HG03175 (cell line): Measurements from ENCODE around the gene STX8.
"Not testable (repeated sequence)": the region's sequence is repeated elsewhere in the genome, so short reads cannot be mapped to it uniquely, and the experiment has no call there.

Source experiments
- ATAC-seq: cut with Tn5 transposase; IDR thresholded peaks from one replicate; pipeline ENCODE4 v1.9.1; 2021; ENCODE audit warnings: mild to moderate bottlenecking, moderate library complexity; ENCODE audit not compliant: unreplicated experiment

STX8 gene

DNA sequence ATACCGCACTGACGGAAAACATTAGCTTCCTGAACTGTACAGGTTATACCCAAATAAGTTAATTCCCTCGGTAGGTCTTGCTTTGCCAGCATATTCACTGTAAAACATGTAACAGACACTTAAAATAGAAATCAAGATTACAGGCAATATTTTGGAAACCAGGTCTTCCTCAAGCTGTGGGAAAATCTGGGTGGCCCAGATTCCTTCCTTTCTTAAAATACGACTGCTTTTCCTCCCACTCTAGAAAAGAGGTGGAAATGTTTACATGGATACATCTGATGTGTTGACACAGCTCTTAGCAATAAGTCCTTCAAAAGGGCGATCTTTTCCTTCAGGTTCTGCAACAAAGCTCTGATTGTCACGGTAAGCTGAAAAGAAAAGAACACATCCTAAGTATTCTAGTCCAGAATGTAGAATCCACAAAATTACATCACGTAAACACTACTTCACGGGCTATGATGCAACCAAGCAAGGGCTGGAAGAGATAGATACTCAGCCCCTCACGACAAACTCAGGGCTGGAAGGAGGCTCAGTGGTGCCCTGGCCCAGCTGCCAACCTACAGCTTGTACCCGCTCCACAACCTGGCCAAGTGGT lies 18.4 kb downstream of the STX8 start:
- ATAC-seq, result no peak

- ATAC-seq, result not testable (repeated sequence)
These were observed 20.9 kb downstream of the STX8 start for GRCh38 chr17:9554715-9555114.

DNA sequence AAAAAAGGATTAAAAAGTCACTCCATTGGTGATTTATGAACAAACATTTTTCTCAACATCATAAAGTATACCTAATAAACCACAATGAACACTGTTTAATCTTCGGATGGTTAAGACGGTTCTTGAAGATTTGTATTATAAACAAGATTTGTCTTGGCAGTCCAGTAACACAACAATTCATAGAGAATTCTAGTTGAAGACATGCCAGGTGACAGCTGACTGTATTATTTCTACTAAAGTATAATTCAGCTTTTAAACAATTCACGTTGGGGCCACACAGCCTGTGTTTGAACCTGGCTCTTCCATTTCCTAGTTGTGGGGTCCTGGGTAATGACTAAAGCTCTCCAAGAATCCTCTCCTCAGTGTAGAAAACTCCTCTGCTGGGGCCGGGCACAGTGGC lies 22.0 kb downstream of the STX8 start:
- no peak for ATAC-seq

- no peak for ATAC-seq
These were observed 22.4 kb downstream of the STX8 start for GRCh38 chr17:9553181-9553580.

DNA sequence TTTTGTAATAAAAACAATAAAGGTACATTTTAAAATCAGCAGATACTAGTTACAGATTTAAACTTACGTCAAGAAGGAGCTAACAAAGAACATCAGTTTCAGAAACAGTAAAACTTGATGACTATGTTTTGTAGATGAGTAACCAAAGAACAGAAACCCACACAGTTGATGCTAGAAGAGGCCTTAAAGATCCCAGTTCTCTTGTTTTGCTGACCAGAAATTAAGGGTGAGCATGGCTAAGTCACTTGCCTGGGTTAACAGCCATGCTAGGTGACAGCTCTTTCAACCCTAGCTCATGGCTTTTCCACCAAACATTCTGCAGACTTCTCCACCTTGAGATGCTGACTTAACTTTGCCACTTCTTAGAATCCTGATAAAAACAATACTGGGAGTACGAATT lies 26.4 kb downstream of the STX8 start:
- no peak for ATAC-seq

GRCh38 chr17:9544221-9544620 lies 31.4 kb downstream of the STX8 start:
- no peak for ATAC-seq

DNA sequence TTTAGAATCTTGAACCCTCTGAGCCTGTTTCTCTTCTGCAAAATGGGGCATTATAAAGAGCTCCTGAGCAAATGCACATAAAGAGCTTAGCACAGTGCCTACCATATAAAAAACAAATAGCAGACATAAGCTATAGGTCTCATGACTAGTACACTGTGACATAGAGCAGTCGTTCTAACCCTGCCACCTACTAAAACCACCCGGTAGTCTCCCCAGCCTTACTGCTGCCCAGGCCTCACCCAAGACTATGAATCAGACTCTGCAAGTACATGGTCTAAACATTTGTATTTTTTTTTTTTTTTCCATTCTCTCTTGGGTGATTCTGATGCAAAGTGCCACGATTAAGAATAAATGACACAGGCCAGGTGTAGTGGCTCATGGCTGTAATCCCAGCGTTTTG lies 33.9 kb downstream of the STX8 start:
- no peak for ATAC-seq

DNA sequence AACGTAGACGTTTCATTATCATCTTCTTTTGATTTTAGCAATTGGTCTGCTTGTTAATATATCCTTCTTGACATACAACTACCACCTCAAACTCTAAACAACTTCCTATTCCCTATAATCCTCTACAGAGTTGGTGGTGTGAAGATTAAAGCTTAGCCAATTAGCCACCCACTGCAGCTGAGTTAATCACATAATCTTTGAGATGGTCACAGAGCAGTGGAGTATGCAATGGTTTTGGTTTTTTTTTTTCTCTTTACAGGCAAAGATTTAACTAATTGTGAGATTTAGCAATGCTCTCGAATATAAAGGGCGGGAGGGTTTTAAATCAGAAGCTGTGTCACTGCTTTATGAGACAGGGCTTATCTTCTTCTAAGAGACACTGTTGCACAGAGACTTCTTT lies 37.0 kb downstream of the STX8 start:
- ATAC-seq, result no peak

GRCh38 chr17:9537177-9537776 lies 38.3 kb downstream of the STX8 start:
- ATAC-seq, result no peak

GRCh38 chr17:9536061-9536460 lies 39.6 kb downstream of the STX8 start:
- no peak for ATAC-seq

DNA sequence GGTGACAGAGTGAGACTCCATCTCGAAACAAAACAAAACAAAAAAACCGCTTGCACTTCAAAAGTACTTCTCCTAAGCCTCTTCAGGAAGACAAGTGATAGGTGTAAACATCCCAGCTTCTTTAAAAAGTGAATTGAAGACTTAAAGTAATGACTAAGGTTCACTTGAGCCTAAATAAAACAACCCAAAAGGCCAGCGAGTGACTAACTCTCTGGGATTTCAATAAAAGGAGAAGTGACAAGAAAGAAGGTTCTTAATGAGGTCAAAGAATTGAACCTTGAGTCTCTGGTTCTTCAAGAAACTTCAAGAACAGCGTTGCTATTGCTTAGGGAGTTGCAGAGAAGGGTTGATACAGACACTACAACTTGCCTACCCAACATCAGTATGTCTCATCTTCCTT lies 42.2 kb downstream of the STX8 start:
- ATAC-seq, result no peak

DNA sequence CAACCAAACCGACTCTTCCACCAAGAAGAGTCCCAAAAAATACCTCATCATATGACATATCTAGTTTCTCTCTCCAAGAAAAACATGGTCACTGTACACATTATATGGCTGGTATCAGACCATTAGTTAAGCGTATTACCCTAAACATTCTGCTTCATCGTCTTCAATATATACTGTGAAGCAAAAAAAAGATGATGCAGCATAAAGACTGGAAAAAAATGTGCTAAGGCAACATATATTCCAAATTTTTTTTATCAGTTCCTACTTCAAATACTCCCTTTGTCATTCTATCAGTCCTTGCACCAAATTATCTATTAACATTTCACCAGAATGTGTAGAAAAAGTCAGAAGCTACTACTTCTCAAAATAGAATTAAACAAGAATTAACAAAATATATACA lies 42.9 kb downstream of the STX8 start:
- ATAC-seq, result no peak

DNA sequence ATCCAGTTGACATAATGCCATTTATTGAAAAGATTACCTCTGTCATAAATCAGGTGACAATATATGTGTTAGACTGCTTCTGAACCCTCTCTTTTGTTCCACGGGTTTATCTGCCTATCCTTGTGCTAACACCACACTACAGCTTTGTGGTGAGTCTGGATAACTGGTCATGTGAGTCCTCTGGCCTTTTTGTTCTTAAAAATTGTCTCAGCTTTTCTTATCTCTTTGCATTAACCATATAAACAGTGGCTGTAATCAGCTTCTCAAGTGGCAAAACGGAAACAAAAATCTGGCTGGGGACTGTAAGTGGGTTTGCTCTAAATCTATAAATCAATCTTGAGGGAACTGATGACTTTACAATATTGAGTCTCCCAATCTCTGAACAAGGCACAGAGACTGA lies 44.6 kb downstream of the STX8 start:
- no peak for ATAC-seq

DNA sequence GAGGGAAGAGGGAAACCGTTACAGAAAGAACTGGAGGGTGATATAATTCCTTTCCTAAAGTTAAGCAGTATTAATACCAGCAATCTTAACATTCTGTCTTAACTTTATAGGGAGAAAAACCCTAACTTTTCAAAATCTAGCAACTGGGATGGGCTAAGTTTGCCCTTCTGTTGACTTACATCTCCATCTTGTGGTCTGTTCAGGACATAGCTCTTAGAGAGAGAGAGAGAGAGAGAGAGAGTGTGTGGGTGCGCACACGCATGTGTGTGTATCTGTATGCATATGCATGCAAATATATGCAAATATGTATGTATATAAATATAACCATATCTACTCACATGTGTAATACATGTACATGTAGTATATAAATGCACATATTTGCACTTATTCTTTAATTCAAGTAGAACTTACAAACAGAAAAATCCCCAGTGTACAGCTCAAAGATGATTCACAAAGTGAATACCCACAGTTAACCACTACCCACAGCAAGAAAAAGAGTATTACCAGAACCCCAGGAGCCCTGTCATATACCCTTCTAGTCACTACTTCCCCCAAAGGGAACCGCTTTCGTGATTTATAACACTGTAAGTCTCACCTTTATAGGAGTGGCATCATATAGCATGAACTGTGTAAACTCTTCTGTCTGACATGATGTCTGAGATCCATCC lies 46.5 kb downstream of the STX8 start:
- no peak for ATAC-seq

DNA sequence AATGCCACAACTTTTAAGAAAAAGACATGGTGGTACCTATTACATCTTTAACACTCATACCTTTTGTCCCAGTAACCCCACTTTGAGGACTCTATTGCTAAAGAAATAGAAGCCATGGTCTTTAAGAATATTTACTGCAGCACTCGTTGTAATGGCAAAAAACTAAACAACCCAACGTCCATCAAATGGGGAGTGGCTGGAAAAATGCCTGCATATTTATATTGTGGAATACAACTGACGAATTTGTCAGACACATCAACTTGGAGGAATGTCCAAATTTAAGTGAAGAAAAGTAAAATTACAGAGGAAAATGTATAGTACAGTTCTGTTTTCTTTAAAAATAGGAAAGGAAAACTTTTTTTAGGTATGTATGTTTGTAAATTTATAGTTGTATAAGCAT lies 47.8 kb downstream of the STX8 start:
- no peak for ATAC-seq

GRCh38 chr17:9522074-9522473 lies 53.5 kb downstream of the STX8 start:
- no peak for ATAC-seq

DNA sequence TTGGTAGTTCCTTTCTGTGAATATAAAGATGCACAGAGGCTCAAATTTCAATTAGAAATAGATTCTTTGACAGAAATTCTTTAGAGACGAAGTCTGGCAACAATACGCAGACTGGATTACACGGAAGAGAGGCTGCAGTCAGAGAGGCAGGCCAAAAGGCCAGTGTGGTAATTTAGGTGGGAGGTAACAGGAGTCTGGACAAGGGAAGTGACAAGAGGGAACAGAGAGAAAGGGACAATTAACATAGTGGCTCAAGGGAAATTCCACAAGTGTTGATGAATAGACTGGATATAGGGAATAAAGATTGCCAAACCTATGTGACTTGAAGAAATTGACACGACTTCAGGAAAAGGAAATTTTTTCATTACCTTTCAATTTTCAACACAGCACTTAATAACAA lies 54.6 kb downstream of the STX8 start:
- no peak for ATAC-seq

- ATAC-seq, result no peak
These were observed 55.0 kb downstream of the STX8 start for GRCh38 chr17:9520649-9521048.

DNA sequence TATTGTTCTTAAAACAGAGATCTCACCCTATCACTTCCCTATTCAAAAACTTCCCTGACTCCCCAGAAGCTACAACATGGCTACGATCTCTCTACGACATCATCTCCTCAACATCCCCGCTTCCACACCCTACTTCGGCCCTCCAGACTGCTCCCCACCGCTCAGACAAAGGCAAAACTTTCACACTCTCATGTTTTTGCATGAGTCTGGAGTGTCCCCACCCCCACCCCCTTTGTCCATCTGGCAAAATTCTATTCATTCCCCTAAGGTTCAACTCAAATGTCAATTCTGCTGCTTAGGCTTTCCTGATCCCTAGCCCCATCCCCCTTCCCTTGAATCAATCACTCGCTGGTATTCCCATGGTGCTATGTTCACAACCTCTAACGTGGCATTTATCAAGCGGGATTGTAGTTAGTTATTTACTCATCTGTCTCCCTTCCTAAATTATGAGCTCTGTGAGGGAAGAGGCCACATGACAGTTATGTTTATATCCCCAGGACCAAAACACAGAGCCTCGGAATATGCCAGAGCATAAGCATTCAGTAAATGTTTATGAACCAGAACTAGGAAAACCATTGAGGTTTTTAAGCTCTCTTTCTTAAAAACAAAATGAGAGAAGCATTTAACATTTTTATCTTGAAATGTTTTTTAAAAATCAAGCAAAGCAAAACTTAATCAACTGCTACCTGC lies 55.9 kb downstream of the STX8 start:
- ATAC-seq, result no peak

- ATAC-seq, result no peak
These were observed 58.2 kb downstream of the STX8 start for GRCh38 chr17:9517396-9517795.

GRCh38 chr17:9513266-9513665 lies 62.4 kb downstream of the STX8 start:
- ATAC-seq, result no peak
